Renal pelvis (tissue), 4 donors: Measurements from ENCODE around the gene SEC16A. TPM values are rescaled to one million over a fixed set of nuclear protein-coding genes. Genes with fewer than 3 reads are reported as not detected.
A peak's percentile ranks its signal among the peaks of the same experiment; 100 is the strongest.

ENCODE experiments used
- DNase-seq: peaks from one replicate; pipeline ENCODE4 v3.0.0-alpha.2; 2013
- polyA plus RNA-seq, 3 donors: library from polyadenylated mRNA; unstranded; fragments of 120-200 nt; gene quantifications; one replicate each; pipeline ENCODE4 v1.2.1, GENCODE V29; 2013; ENCODE audit not compliant: insufficient read length in 3 of 3

The SEC16A gene
- polyA plus RNA-seq, 3 donors, result 64.6 to 70.4 (median 68.1) TPM

DNA sequence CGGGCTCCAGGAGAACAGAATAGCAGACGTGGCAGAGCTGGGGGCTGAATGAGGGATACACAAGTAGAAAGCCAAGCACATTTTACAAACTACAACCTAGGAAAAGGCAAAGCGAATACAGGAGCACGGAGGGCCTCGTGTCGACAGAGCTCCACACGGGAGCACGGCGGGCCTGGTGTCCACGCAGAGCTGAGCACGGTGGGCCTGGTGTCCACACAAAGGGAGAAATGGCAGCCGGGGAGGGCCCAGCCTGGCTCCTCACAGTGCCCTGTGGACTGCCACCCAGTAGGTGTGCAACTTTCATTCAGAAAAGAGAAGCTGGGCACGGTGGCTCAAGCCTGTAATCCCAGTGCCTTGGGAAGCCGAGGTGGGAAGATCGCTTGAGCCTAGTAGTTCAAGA lies 39.8 kb downstream of the SEC16A start:
- no peak for DNase-seq

DNA sequence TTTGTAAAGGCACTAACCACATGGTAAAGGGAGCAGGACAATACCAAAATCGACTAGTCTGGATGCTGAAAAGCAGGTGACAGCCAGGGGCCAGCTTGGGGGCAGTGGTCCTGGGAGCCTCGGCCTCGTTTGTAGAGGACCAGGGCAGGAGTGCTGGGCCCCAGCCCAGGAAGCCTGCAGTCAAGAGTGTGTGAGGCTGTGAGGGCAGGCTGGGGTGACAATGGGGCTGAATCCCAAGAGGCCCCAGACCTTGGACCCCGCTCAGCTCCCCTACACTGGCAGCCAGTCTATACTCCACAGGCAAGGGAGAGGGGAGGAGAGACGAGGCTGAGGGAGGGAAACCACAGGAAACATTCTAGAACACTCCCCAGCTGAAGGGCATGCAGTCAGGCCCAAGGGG lies 40.6 kb downstream of the SEC16A start:
- no peak for DNase-seq

DNA sequence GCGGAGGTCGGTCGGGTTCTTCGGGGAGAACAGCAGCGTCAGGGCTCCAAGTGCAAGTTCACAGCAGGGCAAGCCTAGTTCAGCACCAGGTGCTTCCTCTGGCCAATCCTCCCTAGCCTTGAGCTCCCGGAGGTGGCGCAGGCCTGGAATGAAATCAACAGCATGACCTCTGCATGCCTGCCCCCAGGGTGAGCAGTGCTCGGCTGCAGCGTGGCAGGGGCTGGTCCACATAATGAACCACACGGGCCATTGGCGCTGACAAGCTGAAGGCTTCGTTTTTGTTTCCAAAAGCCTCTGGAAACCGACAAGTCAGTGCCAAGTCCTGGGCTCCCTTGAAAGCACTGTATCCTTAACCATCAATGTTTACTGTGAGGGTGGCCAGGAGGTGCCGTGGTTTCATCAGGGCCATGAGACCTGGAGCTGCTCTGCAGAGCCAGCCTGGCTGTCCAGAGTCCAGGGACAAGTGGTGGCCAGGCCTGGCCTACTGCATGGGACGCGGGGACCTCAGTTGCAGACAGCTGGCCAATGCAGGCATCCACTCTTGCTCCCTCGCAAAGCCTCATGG lies 41.1 kb downstream of the SEC16A start:
- no peak for DNase-seq

DNA sequence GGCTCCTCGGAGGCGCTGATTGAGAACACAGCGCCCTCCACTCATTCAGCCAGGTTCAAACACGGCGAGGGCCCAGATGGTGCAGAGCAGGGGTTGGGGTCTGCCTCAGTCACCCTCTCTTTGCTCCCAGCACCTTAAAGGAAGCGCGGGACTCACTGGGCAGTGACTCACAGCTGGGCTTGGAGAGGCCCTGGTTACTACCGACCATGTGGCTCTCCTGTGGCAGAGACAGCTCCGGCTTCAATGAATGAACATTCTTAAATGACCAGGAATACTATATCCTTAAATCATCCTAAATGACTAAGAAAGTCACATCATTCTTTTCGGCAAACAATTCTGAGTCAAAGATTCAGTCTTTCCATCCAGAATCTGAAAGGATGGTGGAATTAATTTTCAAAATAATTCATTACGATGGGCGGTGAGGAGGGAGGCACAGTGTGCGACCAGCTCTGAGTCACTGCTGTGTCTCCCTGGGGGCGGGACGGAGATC lies 41.6 kb downstream of the SEC16A start:
- DNase-seq, result no peak

DNA sequence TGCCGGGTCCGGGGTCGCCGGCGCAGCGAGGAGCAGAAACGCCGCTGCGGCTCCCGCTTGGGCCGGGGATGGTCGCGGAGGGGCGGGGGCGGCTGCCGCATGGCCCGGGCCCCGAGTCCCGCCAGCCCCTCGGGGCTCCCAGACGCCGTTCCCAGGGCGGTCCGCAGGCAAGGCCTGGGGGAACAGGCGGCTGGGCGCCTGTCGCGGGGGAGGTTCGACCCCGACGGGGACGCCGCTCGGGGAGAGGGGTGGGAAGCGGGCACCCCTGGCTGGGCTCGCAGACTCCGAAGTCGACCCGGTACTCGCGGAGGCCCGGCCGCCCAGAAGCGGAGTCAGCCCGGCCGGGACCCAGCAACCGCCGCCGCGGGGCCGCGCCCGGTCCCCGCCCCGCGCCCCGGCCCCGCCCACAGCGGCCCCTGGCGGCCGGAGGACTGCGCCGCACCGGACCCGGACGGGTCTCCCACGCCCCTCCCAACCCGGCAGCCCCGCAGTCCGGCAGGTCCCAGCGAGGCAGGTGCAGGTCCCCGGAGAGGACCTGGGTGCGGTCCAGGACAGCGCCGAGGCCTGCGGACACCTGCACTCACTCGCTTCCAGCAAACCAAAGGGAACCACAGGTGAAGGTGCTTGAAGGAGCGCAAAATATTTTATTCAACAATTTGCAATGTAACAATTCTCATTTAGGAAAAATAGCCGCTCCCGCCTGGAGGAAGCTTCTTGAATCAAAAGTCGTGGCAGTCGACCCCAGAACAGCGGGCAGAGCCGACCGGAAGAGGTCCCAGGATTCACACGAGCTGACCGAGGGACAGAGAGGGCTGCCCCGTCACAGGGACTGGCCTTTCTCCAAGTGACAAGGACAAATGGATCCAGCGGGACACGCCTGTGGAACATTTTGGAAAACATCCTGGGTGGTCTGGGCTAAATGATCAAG lies 43.1 kb downstream of the SEC16A start, which contains the start of gene INPP5E:
Gene INPP5E, minus strand, starts transcription at position 365 of the 928 bp plus-strand sequence. CDS start 426 bp downstream, outside the sequence.
- peak; percentile 71 for DNase-seq

DNA sequence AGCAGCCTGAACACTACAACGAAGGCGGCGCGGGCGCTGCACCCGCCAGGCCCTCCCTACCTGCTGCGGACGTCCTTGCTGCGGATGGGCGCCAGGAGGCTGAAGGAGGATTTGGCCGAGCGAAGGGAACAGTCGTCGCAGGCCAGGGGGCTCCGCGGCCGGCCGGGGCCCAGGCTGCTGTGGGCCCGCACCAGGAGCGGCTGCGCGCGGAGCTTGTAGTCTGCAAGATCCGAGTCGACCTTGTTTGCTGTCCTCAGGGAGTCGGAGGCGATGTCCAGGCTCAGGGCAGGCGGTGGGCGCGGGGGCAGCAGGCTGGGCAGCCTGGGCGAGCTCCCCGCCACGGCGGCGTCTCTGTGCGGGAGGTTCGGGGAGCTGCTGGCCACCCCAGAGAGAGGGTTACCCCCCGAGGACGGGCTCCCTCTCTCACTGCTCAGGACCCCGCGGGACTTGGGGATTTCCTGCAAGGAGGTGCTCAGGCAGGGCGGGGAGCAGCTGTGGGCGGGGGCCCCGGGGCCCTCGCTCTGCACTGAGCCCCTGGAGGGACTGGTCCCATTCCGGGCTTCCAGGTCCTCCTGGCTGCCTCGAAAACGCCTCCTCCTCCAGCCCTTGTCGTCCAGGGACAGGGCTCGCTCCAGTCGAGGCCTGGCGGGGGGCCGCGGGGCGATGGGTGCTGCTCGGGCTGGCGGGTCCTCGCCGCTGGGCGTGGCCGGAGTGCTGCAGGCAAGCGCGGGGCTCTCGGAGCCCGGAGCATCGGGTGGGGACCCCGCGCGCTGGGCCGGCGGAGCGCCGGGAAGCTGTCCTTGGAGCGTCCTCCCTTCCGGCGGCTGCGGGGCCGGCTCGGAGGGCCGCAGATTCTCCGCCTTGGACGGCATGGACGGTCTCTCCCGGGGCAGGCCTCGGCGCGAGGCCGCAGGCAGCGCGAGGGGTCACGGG lies 44.0 kb downstream of the SEC16A start:
- DNase-seq, result no peak

DNA sequence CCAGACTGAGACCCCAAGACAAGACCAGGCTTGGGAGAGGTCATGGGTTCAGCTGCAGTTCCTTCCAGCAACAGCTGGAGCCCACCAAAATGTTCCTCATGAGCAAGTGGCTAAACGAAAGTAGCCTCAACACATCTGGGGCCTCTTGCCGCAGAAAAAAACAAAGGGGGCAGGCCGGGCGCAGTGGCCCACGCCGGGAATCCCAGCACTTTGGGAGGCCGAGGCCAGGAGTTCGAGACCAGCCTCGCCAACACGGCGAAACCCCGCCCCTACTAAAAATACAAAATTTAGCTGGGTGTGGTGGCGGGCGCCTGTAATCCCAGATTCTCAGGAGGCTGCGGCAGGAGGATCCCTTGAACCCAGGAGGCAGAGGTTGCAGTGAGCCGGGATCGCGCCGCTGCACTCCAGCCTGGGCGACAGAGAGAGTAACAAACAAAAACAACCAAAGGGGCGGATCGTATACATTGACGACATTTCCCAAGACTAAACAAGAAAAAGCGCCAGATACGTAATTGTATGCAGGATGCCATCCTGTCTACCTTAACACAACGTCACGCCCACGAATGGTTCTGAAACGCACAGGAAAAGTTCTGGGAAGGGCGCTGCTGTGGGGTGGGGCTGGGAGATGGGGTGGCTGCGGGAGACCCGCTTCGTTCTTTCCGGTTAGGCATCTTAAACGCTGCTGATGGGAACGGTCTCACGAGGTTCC lies 44.8 kb downstream of the SEC16A start:
- no peak for DNase-seq

DNA sequence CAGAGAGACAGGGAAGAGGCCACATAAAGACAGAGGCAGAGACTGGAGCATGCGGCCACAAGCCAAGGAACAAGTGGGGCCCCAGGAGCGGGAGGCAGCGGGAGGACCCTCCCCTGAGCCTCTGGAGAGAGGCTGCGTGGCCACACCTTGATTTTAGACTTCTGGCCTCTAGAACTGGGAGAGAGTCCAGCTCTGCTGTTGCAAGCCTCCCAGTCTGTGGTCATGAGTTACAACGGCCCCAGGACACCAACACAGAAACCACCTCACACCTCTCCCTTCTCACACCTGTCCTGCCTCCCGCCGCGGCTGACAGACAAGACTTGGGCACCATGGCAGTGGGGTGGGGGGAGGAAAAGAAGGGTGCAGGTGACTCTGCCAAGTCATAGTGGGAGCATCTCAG lies 45.4 kb downstream of the SEC16A start:
- DNase-seq, result no peak

DNA sequence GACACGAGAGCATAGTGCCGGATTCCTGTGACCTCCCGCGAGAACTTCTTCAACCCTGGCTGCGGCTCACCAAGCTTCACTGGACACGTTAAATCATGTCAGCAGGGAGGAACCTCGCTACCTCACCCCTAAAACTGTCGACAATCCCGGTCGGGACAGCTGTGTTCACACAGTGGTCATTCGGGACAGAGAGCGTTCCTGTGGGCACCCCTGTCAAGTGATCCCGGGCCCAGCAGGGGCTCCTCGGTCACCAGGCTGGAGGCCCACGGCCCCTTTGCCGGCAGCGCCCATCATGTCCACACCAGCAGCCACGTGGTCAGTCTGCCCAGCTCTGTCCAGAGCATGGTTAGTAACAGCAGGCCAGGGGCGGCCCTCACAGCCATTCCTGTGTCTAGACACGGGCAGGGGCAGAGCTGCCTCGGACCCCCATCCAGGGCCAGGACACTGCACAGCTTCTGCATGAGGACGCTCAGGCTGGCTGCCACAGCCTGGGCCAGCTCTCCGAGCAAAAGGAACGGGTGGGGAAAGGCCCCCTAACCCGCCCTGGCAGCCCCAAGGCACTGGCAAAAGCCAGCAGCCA lies 46.7 kb downstream of the SEC16A start:
- DNase-seq, result no peak

DNA sequence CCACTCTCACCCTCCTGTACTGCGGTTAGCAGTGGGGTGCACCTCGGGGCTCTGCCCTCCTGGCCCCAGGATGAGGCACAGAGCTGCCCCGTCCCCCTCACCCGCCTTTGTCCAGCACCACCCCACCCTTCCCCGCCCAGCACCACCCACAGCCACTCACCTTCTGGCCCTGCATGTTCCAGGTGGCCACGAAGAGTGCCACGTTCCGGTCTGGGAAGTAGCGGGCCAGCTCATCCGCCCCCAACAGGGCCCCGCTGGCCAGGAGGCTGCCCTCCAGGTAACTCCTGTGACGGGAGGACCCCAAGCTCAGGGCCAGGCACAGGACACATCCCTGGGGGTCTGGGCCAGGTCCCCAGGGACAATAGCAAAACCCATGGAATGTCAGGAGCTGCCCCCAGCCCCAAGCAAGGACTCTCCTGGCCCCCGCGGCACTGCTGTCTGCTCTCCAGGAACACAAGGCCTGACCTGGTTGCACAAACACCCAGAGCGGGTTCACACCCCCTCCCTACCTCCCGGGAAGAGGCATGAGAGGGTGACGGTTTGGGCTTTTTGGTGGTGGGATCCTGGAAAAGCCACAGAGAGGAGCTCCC lies 48.2 kb downstream of the SEC16A start:
- no peak for DNase-seq

DNA sequence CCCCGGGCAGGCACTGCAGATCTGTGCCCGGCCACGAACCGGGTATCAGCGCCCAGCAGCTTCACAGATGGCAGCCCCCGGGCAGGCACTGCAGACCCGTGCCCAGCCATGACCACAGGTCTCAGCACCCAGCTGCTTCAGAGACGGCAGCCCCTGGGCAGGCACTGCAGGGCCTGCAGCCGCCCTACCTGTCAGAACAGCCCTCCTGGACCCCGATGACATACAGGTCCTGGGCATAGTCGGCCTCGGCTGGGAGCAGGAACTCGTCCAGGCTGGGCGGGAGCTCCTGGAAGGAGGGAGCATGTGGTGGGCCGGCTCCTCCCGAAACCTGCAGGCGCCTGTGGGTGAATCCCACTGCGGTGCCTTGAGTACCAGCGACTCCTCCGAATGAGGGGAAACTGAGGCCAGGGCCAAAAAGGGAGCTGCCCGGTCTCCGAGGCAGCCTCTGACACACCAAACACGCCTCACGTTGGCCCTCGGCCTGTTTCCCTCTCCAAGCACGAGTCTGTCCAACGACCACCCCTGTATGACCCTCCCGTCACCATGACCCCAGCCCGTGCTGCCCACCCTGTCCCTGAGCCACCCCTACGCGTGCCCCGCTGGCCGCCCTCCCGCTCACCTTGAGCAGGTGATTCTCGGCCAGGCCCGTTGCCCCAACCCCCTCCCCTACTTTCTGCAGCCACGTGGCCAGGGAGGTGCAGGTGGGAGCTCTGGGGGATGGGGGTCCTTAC lies 48.8 kb downstream of the SEC16A start:
- DNase-seq, result no peak

DNA sequence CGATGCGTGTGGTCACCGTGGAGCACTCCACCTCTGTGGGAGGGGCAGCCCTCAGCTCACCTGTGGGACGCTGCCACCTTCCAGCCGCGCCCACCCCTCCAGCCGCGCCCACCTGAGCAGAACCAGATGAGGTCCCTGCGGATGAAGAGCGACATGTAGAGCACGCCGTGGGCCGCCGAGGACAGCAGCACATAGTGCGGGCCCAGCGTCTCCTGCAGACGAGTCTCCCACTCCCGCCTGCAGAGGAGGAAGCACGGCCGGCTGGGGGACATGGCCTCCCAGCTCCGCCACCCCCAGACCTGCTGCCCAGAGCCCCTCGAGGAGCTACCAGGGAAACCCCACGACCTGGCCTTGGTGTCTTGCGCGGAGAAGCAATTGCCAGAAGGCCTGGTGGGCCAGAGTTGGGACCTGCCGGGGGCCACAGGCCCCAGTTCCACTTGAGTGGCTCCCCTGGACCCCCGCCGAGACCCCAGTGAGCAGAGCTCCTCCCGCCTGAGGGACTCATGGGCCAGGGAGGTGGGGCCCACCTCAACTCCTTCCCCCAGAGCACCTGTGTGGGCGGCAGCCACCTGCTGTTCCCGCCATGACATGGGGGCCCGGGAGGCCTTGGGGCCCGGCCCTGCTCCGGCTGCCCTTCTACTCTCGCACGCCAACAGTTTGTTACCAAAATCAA lies 49.7 kb downstream of the SEC16A start:
- DNase-seq, result no peak

DNA sequence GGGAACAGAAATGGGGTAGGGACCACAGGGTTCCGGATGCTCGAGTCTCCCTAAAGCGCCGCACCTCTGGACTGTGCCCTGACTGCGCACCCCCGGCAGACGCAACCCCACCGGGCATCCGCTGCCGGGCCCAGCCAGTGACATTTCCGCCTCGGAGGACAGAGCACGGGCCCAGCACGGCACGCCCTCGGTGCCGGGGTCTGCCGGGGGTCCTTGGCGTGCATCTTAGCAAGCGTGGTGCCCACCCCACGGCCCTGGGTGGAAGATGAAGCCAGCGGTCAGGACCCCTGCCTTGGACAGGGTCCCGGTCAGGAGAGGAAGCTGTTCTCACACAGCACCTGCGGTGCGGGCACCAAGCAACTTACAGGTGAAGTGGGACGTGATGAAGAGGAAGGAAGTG lies 50.2 kb downstream of the SEC16A start:
- DNase-seq, result no peak

DNA sequence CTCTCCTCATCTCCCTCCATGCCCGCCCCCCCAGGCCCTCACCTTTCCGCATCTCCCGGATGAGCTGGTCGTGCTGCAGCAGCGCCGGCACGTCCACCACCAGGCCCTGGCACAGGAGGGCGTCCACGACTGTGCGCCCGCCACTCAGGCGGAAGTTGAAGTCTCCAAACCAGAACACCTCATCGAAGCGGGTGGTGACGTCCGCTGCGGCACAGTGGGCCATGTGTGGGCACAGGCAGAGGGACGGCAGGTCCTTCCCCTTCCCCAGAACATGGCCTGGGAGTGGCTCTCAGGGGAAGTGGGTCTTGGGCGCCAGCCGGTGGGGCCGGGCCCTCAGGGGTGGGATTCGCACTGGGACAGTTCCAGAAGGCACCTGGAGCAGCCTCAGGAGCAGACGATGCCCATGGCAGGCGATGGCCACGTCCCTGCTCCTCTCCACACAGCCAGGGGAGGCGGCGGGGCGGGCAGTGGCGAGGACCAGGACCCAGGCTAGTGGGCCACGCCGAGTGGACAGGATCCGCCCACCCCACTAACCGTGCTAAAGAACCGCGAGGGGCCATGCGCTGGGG lies 51.0 kb downstream of the SEC16A start:
- no peak for DNase-seq

DNA sequence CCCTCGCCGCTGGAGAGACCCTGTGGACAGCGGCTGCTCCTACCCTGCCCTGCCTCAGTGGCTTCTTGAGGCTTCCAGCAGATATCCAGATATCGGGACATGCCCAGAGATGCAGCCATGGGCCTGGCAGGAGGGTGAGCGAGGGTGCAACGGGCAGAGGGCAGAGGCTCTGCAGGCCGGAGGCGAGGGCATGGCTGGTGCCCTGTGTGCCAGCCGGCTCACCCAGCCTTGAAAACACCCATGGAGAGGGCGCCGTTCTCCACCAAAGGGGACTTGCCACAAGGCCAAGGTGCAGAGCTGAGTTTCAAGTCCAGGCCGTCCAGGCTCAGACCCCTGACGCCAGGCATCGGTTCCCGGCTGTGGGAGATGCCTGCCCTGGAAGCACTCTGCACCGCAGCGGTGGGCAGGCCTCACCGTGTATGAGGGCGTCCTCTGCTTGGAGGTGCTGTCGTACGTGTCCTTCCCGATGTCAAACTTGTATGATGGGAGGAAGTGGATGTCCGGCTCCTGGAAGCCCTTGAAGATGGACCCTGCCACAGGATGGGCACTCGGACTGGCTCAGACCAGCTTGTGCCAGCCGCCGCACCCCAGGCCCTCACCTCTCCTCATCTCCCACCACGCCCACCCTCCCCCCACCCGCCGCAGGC lies 52.1 kb downstream of the SEC16A start:
- DNase-seq, result no peak

DNA sequence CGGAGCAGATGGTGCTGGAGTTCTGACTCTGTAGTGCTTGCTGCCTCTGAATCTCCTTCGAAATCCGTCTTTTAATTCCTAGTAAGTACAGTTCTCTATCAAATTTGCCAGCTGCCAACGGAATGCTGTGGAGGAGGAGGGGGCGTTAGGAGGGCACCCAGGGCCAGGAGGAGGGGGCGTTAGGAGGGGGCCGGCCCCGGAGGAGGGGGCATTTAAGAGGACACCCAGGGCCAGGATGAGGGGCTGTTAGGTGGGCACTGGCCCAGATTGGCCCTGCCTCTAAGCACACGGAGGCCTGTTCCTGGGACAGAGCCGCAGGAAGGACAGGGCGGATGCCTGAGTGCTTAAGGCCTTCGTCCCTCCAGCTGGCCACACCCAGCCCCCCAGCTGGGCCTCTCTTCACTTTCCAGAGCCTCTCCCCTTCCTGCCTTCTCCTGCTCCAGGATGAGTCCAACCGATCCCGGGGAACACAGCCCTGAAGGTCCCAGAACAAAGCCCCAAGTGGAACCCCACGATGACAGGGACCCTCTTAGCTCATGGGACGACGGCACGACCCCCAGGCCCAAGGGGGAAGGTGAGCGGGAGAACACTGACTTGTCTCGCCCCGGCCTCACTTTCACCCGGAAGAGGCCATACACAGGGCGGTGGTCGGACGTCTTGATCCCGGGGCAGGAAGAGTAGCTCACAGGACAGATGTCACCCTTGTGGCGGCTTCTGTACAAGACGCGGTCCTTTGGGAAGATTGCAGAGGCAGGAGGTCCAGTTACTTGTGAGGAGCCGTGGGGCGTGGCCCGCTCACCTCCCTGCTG lies 53.0 kb downstream of the SEC16A start:
- DNase-seq, result no peak

DNA sequence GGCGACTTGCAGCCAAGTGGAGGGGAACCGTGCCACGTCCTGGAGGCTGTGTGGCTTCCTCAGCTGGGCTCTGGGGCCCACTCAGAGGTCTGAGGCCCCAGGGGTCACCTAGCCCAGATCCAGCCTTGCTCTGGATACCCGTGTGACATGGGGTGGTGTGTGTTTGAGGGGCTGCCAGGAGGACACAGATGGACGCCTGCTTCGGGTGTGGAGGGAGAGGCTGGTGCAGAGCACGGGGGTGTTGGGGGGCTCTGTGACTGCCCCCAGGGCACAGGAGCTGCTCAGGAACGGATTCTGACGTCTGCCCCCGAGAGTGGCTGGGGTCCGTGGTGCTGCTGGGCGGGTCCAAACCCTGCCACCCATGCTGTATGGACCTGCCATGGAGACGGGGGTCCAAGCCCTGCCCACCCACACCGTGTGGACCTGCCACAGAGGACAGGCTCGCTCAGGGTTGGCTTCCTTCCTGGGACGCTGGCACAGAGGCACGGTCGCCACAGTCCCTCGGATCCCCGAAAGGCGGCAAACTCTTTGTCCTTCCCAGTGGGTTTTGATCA lies 53.7 kb downstream of the SEC16A start:
- DNase-seq, result no peak
